Choroid plexus epithelial cell (primary cell): ENCODE results near the gene RAB30.
A peak's percentile ranks its signal among the peaks of the same experiment; 100 is the strongest.
"Not testable (repeated sequence)": the region's sequence is repeated elsewhere in the genome, so short reads cannot be mapped to it uniquely, and the experiment has no call there.

Experiments
- DNase-seq: peaks from one replicate; pipeline ENCODE4 v3.0.0-alpha.2; 2010; ENCODE audit warnings: low read depth
- H3K4me3 ChIP-seq: 2 replicates; pipeline ENCODE4 v1.5.1; 2011; ENCODE audit warnings: low read depth, mild to moderate bottlenecking, control low read depth, low read length, moderate library complexity
- CTCF ChIP-seq: conservative IDR thresholded peaks from 2 replicates; pipeline ENCODE4 v1.5.1; 2011; ENCODE audit warnings: low read depth, mild to moderate bottlenecking, control low read depth, inconsistent platforms, low read length, moderate library complexity

RAB30 gene

GRCh38 chr11:82969811-82970210, 101.9 kb downstream of the RAB30 start:
- no peak for TF ChIP-seq CTCF
- no peak overlapping the region for H3K4me3 ChIP-seq
- no peak for DNase-seq

GRCh38 chr11:82967381-82967780, 104.3 kb downstream of the RAB30 start:
- DNase-seq, result no peak
- TF ChIP-seq CTCF, result no peak
- H3K4me3 ChIP-seq, result no peak overlapping the region

- DNase-seq, H3K4me3 ChIP-seq: not testable (repeated sequence)
Observed at GRCh38 chr11:82962021-82962420, 109.7 kb downstream of the RAB30 start.

DNA sequence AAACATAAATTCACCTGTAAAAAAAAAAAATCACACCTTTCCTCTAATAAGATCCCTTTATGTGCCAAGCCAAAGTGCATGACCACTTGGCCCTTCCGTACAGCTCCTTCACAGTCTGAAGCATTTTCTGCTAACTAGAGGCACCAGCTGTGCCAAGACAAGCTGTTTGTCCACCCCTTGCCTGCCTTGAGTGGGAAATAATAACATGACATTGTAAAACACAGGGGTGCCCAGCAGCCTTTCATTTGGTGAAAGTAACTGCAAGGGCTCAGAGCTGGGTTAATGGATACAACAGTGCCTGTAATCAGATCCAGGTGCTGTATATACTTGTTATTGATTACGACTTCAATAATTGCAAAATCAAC, 110.9 kb downstream of the RAB30 start:
- DNase-seq, result no peak
- H3K4me3 ChIP-seq, result no peak overlapping the region
- TF ChIP-seq CTCF, result no peak

DNA sequence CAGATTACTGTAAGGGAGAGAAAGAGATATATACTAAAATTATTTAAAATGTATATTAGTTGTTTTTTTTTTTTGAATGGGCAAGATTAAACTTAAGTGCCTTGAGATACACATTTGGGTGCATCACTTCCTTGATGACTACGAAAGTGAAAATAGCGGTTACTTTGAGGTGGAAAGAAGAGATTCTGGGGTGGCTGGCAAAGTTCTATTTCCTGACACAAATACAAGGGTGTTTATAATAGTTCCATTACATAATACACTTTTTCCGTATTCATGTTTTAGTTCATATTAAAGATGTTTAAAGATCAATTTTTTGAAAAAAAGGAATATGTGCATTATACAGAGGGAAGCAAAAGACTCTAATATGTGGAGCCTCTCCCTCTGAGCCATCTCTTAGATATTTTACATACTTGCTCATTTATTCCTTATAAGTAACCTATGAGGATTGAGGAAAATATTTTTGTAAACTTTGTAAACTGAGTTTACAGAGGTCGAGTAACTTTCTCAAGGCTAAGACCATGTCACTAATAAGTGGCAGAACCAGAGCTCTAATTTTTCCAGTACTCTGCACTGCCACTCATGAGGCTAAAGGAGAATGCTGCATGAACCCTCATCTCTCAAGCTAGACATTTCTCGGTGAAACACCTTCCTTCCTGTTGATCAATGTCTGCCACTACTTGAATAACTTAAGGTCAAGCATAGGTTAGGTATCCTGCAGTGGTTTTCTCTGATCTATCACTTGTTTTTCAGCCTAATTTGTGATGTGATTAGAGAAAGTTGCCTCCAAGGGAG, 111.5 kb downstream of the RAB30 start:
- TF ChIP-seq CTCF, result no peak
- DNase-seq, result no peak
- H3K4me3 ChIP-seq, result no peak overlapping the region

- H3K4me3 ChIP-seq, result not testable (repeated sequence)
- DNase-seq, result peak; percentile 20
Observed at GRCh38 chr11:82955736-82956453, 115.8 kb downstream of the RAB30 start.

DNA sequence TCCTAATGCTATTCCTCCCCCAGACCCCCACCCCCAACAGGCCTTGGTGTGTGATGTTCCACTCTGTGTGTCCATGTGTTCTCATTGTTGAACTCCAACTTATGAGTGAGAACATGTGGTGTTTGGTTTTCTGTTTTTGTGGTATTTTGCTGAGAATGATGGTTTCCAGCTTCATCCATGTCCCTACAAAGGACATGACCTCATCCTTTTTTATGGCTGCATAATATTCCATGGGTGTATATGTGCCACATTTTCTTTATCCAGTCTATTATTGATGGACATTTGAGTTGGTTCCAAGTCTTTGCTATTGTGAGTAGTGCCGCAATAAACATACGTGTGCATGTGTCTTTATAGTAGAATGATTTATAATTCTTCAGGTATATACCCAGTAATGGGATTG, 121.2 kb downstream of the RAB30 start:
- DNase-seq, H3K4me3 ChIP-seq: not testable (repeated sequence)

DNA sequence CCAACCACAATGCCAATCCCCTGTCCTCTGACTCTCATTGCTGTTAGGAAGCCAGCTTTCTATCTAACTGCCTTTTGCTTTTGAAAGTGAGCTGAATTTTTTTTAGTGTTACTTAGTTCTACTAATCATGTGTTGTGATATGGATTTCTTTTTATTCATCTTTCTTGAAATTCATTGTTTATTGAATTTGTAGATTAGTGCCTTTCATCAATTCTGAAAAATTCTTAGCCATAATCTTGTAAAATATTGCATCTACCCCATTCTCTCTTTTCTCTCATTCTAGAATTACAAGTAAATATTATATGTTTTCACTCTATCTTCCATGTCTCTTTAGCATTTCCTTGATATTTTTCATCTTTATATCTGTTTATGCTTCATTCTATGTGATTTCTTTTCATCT, 122.3 kb downstream of the RAB30 start:
- TF ChIP-seq CTCF, result no peak
- no peak overlapping the region for H3K4me3 ChIP-seq
- DNase-seq, result no peak
